HepG2 (cell line): ENCODE data around the gene PGS1. TPM values are rescaled to one million over a fixed set of nuclear protein-coding genes. Genes with fewer than 3 reads are reported as not detected.
A peak's percentile ranks its signal among the peaks of the same experiment; 100 is the strongest.

Source experiments
- AHDC1 ChIP-seq: sonication (generic); formaldehyde crosslinking; IDR thresholded peaks from 2 replicates; pipeline ENCODE4 v1.5.1; 2020; ENCODE audit warnings: mild to moderate bottlenecking, missing genetic modification reagents, borderline replicate concordance
- ARID3A ChIP-seq: IDR thresholded peaks from 2 replicates; pipeline ENCODE4 v1.6.1; 2012; ENCODE audit warnings: low read depth, low read length, improper control_type of control experiment
- BRCA1 ChIP-seq: sonication (generic); formaldehyde crosslinking; IDR thresholded peaks from 2 replicates; pipeline ENCODE4 v1.4.0; 2020; ENCODE audit warnings: missing genetic modification reagents
- ELK4 ChIP-seq: sonication (generic); formaldehyde crosslinking; IDR thresholded peaks from 2 replicates; pipeline ENCODE4 v1.9.0; 2021; ENCODE audit warnings: missing genetic modification reagents, borderline replicate concordance
- HMGXB3 ChIP-seq: sonication (generic); formaldehyde crosslinking; IDR thresholded peaks from 2 replicates; pipeline ENCODE4 v1.4.0; 2020; ENCODE audit warnings: missing genetic modification reagents, borderline replicate concordance
- HOXD1 ChIP-seq: sonication (generic); formaldehyde crosslinking; IDR thresholded peaks from 2 replicates; pipeline ENCODE4 v1.5.0; 2020; ENCODE audit warnings: missing genetic modification reagents
- JDP2 ChIP-seq: sonication (generic); formaldehyde crosslinking; IDR thresholded peaks from 2 replicates; pipeline ENCODE4 v1.8.1; 2022; ENCODE audit warnings: missing genetic modification reagents, borderline replicate concordance
- NFATC3 ChIP-seq: sonication (generic); formaldehyde crosslinking; IDR thresholded peaks from 2 replicates; pipeline ENCODE4 v1.5.1; 2020; ENCODE audit warnings: mild to moderate bottlenecking, missing genetic modification reagents
- SALL2 ChIP-seq: sonication (generic); formaldehyde crosslinking; IDR thresholded peaks from 2 replicates; pipeline ENCODE4 v1.8.1; 2023; ENCODE audit warnings: mild to moderate bottlenecking, missing genetic modification reagents, inconsistent platforms
- TCF7L2 ChIP-seq: IDR thresholded peaks from 2 replicates; pipeline ENCODE4 v1.6.1; 2011; ENCODE audit warnings: mild to moderate bottlenecking, low read depth, low read length, moderate library complexity
- ZBTB3 ChIP-seq: sonication (generic); formaldehyde crosslinking; IDR thresholded peaks from 2 replicates; pipeline ENCODE4 v1.4.0; 2020; ENCODE audit warnings: low read depth, mild to moderate bottlenecking, moderate library complexity, missing genetic modification reagents, borderline replicate concordance
- ZBTB7A ChIP-seq: sonication (generic); formaldehyde crosslinking; IDR thresholded peaks from 2 replicates; pipeline ENCODE4 v1.8.0; 2022; ENCODE audit warnings: mild to moderate bottlenecking, missing genetic modification reagents
- ZBTB7B ChIP-seq: sonication (generic); formaldehyde crosslinking; IDR thresholded peaks from 2 replicates; pipeline ENCODE4 v1.4.0; 2020; ENCODE audit warnings: missing genetic modification reagents
- ZBTB8A ChIP-seq: sonication (generic); formaldehyde crosslinking; IDR thresholded peaks from 2 replicates; pipeline ENCODE4 v1.4.0; 2020; ENCODE audit warnings: mild to moderate bottlenecking, low read depth, missing genetic modification reagents, borderline replicate concordance
- ZNF251 ChIP-seq: sonication (generic); formaldehyde crosslinking; IDR thresholded peaks from 2 replicates; pipeline ENCODE4 v1.9.0; 2021; ENCODE audit warnings: mild to moderate bottlenecking, missing genetic modification reagents
- polyA plus RNA-seq, 8 experiments: library from polyadenylated mRNA; depleted of rRNA in 3 of 8; stranded (reverse) in 7 of 8; unstranded in 1 of 8; fragments of >200 nt; fragmentation: Illumina TruSeq in 4 of 8; extraction: Trizol in 4 of 8; gene quantifications; 2 replicates each; pipeline versions ENCODE4 v1.2.1 to v1.2.3, GENCODE V29; 2011 to 2016; ENCODE audit warnings: low read depth in 4 of 8, missing spikeins in 1 of 8, mixed read lengths in 1 of 8; ENCODE audit not compliant: insufficient read depth in 1 of 8
- total RNA-seq, 5 experiments: library from RNA; depleted of rRNA; stranded (reverse); fragments of >200 nt; fragmentation: Illumina TruSeq; extraction: Trizol; gene quantifications; 2 replicates each; pipeline ENCODE4 v1.2.3, GENCODE V29; 2016; ENCODE audit warnings: low read depth in 1 of 5

Gene PGS1
- total and polyA plus RNA-seq, 2 of the 13 experiments (the other 11 are each of a cell fraction or from before 2014, with no cell fraction given), result 25.9 to 31.5 TPM

- peak; percentile 89; the same call in 1 of the 2 replicates for TF ChIP-seq AHDC1 (CRISPR knock-in tag)
- TF ChIP-seq ZBTB3 (CRISPR knock-in tag), result no peak
- TF ChIP-seq HMGXB3 (CRISPR knock-in tag), result no peak
- TF ChIP-seq ZNF251, result no peak
- TF ChIP-seq BRCA1 (CRISPR knock-in tag), result no peak
- TF ChIP-seq ZBTB7A (CRISPR knock-in tag), result no peak
- TF ChIP-seq ARID3A, result peak; percentile 65; the same call in 1 of the 2 replicates
- no peak for TF ChIP-seq ZBTB7B (CRISPR knock-in tag)
- no peak for TF ChIP-seq SALL2 (CRISPR knock-in tag)
- TF ChIP-seq TCF7L2, result no peak
- TF ChIP-seq NFATC3 (CRISPR knock-in tag), result no peak
- TF ChIP-seq JDP2 (CRISPR knock-in tag), result no peak
- no peak for TF ChIP-seq ELK4
- TF ChIP-seq HOXD1 (CRISPR knock-in tag), result no peak
- TF ChIP-seq ZBTB8A, result no peak
Observed at GRCh38 chr17:78399693-78400144, 21.3 kb downstream of the PGS1 start (continued).
